Left lung (tissue), 10 donors: ENCODE results near the gene YARS2. TPM values are rescaled to one million over a fixed set of nuclear protein-coding genes. Genes with fewer than 3 reads are reported as not detected.

Experiments used
- ATAC-seq: fragments of 200-7000 bp; cut with Tn5 transposase; one replicate; pipeline ENCODE4 v1.9.1; 2020; ENCODE audit warnings: moderate library complexity
- DNase-seq, 4 donors: peaks; one replicate each; pipeline ENCODE4 v3.0.0-alpha.2; 2013 to 2020
- H3K27ac ChIP-seq, 2 donors: fragments of 200-600 bp; sonication (generic) in 1 of 2; one replicate each; pipeline versions ENCODE4 v1.5.0 to v1.8.0; 2020 to 2021
- H3K27me3 ChIP-seq, 2 donors: fragments of 200-600 bp; sonication (generic) in 1 of 2; one replicate each; pipeline versions ENCODE4 v1.5.0 to v1.8.0; 2020 to 2021
- H3K36me3 ChIP-seq, 2 donors: fragments of 200-600 bp; sonication (generic) in 1 of 2; one replicate each; pipeline versions ENCODE4 v1.5.0 to v1.8.0; 2020 to 2021
- H3K4me1 ChIP-seq, 2 donors: fragments of 200-600 bp; one replicate each; pipeline ENCODE4 v1.8.0; 2021
- H3K4me3 ChIP-seq, 2 donors: fragments of 200-600 bp; sonication (generic) in 1 of 2; one replicate each; pipeline versions ENCODE4 v1.5.0 to v1.8.0; 2020 to 2021; ENCODE audit warnings: mild to moderate bottlenecking in 1 of 2
- H3K9me3 ChIP-seq, 2 donors: fragments of 200-600 bp; sonication (generic) in 1 of 2; one replicate each; pipeline versions ENCODE4 v1.5.0 to v1.8.0; 2020 to 2021
- intact Hi-C, 2 donors: fragments of 100-400 bp; cut with DNase I; formaldehyde crosslinking; loops; one replicate each; pipeline versions ENCODE4 v1.11.2 to v1.14.2; 2022
- polyA plus RNA-seq, 6 donors: library from polyadenylated mRNA; unstranded; fragments of 120-200 nt; gene quantifications; one replicate each; pipeline ENCODE4 v1.2.1, GENCODE V29; 2013; ENCODE audit not compliant: insufficient read length in 6 of 6
- total RNA-seq, 2 donors: library from RNA; stranded (reverse); fragmentation: NEBNext Ultra II Directional; extraction: Animal tissue kit (Norgen Biotek cat#: 25700); gene quantifications; one replicate each; pipeline ENCODE4 v1.2.1, GENCODE V29; 2021
- TF ChIP-seq, protein P1 (sequence below), 2 donors: fragments of 200-600 bp; sonication (generic) in 1 of 2; IDR thresholded peaks; one replicate each; pipeline versions ENCODE4 v1.5.0 to v1.8.0; 2021; ENCODE audit warnings: antibody characterized with exemption in 2 of 2
- donor health status: DM: no; HTN: yes; CAD: no.
- donor health status: DM: no; HTN: no; CAD: no.

YARS2 gene
- total and polyA plus RNA-seq, 8 donors, result 13.3 to 33.8 (median 29.0) TPM

DNA sequence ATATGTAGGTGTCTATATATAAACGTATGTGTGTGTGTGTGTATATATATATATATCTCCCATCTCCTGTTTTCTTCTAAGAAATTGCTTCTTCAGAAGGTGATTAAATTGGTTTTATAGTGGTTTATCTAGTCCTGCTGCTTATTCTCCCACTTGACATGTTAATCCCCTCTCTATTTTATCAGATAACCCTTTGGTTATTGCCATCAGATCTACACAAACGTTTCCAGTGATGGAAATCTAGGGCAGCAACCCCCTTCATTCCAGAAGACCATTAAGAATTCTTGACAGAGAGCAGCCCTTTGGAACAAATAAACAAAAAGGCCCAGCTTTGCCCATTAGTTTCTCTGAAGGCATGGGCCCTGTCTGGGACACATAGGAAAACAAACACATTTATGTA, 34.2 kb upstream of the YARS2 start:
- Histone ChIP-seq H3K9me3 (no peaks in the 10 kb centered on the region), H3K36me3 (no peaks in the 10 kb centered on the region), H3K27me3 (peaks cover 0 to 4% of the 10 kb centered on the region in 2 donors), H3K27ac (no peak overlapping the region), H3K4me3 (no peak overlapping the region), H3K4me1 (no peaks in the 10 kb centered on the region)
- intact Hi-C loops, result no loop called here
- TF ChIP-seq, protein P1, sequence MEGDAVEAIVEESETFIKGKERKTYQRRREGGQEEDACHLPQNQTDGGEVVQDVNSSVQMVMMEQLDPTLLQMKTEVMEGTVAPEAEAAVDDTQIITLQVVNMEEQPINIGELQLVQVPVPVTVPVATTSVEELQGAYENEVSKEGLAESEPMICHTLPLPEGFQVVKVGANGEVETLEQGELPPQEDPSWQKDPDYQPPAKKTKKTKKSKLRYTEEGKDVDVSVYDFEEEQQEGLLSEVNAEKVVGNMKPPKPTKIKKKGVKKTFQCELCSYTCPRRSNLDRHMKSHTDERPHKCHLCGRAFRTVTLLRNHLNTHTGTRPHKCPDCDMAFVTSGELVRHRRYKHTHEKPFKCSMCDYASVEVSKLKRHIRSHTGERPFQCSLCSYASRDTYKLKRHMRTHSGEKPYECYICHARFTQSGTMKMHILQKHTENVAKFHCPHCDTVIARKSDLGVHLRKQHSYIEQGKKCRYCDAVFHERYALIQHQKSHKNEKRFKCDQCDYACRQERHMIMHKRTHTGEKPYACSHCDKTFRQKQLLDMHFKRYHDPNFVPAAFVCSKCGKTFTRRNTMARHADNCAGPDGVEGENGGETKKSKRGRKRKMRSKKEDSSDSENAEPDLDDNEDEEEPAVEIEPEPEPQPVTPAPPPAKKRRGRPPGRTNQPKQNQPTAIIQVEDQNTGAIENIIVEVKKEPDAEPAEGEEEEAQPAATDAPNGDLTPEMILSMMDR (IDR thresholded peaks at IDR 0.05), result no peak
- no peak for ATAC-seq
- no peak for DNase-seq

DNA sequence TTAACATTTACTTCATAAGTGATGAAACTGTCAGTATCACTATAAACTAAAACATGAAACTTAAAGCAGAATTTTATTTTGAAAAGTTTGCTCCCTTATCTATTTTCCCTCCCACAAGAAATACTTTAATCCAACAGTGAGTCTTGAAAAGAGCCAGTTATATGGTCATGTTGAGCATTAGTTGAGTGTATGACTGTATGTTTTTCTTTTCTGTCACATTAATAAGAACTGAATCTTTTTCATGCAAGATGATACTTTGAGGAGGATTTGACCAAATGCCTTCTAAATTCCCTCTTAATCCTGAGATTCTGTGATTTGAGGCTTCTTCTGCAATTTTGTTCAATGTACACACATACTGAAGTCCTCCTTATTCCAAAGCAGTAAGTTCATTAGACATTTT, 33.7 kb upstream of the YARS2 start:
- intact Hi-C loops, result no loop called here
- Histone ChIP-seq H3K36me3 (no peaks in the 10 kb centered on the region), H3K4me1 (no peaks in the 10 kb centered on the region), H3K9me3 (no peaks in the 10 kb centered on the region), H3K4me3 (no peak overlapping the region), H3K27me3 (peaks cover 0 to 4% of the 10 kb centered on the region in 2 donors), H3K27ac (no peak overlapping the region)
- TF ChIP-seq, protein P1 (IDR thresholded peaks at IDR 0.05), result no peak
- no peak for ATAC-seq
- no peak for DNase-seq

DNA sequence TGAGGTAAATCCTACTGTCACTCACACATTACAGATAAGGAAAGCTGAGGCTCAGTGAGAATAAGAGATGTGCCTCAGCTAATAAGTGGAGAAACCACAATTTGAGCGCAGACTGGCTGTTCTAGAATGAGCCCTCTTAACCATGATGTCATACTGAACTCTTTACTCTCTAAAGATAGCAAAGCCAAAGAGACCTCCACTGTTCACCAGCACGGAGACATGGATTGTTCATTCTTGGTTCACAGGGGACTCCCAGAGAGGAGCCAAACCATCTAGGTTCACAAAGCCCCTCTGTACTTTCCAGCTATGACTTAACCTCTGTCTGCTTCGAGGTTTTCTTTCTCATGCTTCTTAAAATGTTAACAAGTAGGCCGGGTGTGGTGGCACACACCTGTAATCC, 32.7 kb upstream of the YARS2 start:
- no peaks in the 10 kb centered on the region for H3K36me3 ChIP-seq
- ATAC-seq (no peak), DNase-seq (no peak)
- intact Hi-C loops, result no loop called here
- H3K4me3 ChIP-seq, result no peak overlapping the region
- TF ChIP-seq, protein P1 (IDR thresholded peaks at IDR 0.05), result no peak
- no peak overlapping the region for H3K27ac ChIP-seq
- no peaks in the 10 kb centered on the region for H3K9me3 ChIP-seq
- H3K27me3 ChIP-seq, result peaks cover 0 to 12% of the 10 kb centered on the region in 2 donors
- no peaks in the 10 kb centered on the region for H3K4me1 ChIP-seq

DNA sequence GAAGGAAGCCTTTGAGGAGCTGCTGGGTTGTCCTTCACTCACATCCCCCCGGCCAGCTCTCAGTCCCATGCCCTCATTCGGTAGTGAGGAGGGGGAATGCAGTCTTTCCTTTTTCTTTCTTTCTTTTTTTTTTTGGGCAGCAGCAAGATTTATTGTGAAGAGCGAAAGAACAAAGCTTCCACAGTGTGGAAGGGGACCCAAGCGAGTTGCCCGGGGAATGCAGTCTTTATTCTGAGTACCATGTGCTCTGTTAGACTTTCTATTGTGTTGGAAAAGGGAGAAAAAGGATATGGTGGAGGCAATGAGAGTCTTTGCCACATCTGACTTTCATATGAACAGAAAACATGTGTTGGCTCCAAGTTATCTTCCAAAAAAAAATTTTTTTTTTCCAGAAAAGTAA, 29.9 kb upstream of the YARS2 start:
- H3K9me3 ChIP-seq, result no peaks in the 10 kb centered on the region
- peaks cover 0 to 23% of the 10 kb centered on the region in 2 donors for H3K27me3 ChIP-seq
- ATAC-seq, result no peak
- intact Hi-C loops, result no loop called here
- no peak overlapping the region for H3K27ac ChIP-seq
- no peak for DNase-seq
- H3K4me1 ChIP-seq, result no peaks in the 10 kb centered on the region
- H3K36me3 ChIP-seq, result no peaks in the 10 kb centered on the region
- no peak overlapping the region for H3K4me3 ChIP-seq
- TF ChIP-seq, protein P1 (IDR thresholded peaks at IDR 0.05), result no peak

DNA sequence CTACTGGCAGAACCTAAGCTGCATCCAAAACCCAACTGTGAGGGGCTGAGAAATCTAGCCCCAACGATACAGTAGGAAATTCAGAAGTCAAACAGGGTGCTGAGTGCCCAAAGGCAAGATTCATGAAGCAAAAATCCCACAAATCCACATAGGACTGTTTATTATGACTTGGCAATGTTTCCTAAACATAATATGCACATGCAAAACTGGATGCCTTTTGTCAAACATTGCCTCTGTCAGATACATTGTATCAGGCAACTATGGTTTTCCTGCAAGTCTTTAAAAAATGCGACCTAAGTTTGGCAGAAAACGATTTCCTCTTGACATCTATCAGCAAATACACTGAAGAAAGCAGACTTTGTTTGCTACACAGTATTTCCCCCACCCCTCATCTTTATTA, 27.3 kb upstream of the YARS2 start:
- Histone ChIP-seq H3K27ac (no peak overlapping the region), H3K4me1 (no peaks in the 10 kb centered on the region), H3K9me3 (no peaks in the 10 kb centered on the region), H3K36me3 (no peaks in the 10 kb centered on the region), H3K27me3 (peaks cover 0 to 42% of the 10 kb centered on the region in 2 donors), H3K4me3 (no peak overlapping the region)
- intact Hi-C loops, result no loop called here
- no peak for ATAC-seq
- no peak for DNase-seq
- TF ChIP-seq, protein P1 (IDR thresholded peaks at IDR 0.05), result no peak
